ENCODE data around the gene IQGAP2. TPM values are rescaled to one million over a fixed set of nuclear protein-coding genes. Genes with fewer than 3 reads are reported as not detected.
"Not testable (repeated sequence)": the region's sequence is repeated elsewhere in the genome, so short reads cannot be mapped to it uniquely, and the experiment has no call there.

IQGAP2 gene
- total and polyA plus RNA-seq, 8 donors, result 15.6 to 29.1 (median 17.1) TPM

GRCh38 chr5:76736679-76737556 lies 333.8 kb downstream of the IQGAP2 start:
- intact Hi-C loops (cut with DNase I), result no loop called here

GRCh38 chr5:76737846-76738245 lies 334.8 kb downstream of the IQGAP2 start:
- no peaks in the 10 kb centered on the region for H3K36me3 ChIP-seq
- no peak for DNase-seq
- no peak for TF ChIP-seq CTCF (IDR thresholded peaks at IDR 0.05)
- H3K27me3 ChIP-seq, result no peaks in the 10 kb centered on the region
- peak overlapping the region in 1 of 2 donors; percentile 9 for H3K27ac ChIP-seq
- no peaks in the 10 kb centered on the region for H3K9me3 ChIP-seq
- H3K4me3 ChIP-seq, result no peak overlapping the region
- intact Hi-C loops (cut with DNase I), result no loop called here
- H3K4me1 ChIP-seq, result peaks cover 0 to 20% of the 10 kb centered on the region in 2 donors
- ATAC-seq, result no peak

More at GRCh38 chr5:76736679-76737556, 333.8 kb downstream of the IQGAP2 start:
- no peaks in the 10 kb centered on the region for H3K27me3 ChIP-seq
- no peak for TF ChIP-seq CTCF (IDR thresholded peaks at IDR 0.05)
- ATAC-seq (no peak), DNase-seq (no peak)
- H3K27ac ChIP-seq, result no peak overlapping the region
- no peaks in the 10 kb centered on the region for H3K9me3 ChIP-seq
- no peak overlapping the region for H3K4me3 ChIP-seq
- no peaks in the 10 kb centered on the region for H3K36me3 ChIP-seq
- peaks cover 0 to 20% of the 10 kb centered on the region in 2 donors for H3K4me1 ChIP-seq

GRCh38 chr5:76741506-76741905 lies 338.4 kb downstream of the IQGAP2 start:
- intact Hi-C loops (cut with DNase I); H3K4me3 ChIP-seq; DNase-seq; H3K27ac ChIP-seq; H3K9me3 ChIP-seq; H3K36me3 ChIP-seq; H3K27me3 ChIP-seq; ATAC-seq: not testable (repeated sequence)
- H3K4me1 ChIP-seq, result peaks cover 0 to 20% of the 10 kb centered on the region in 2 donors

GRCh38 chr5:76742583-76742982 lies 339.5 kb downstream of the IQGAP2 start:
- Histone ChIP-seq H3K27me3 (no peaks in the 10 kb centered on the region), H3K27ac (no peak overlapping the region), H3K36me3 (no peaks in the 10 kb centered on the region), H3K4me3 (no peak overlapping the region), H3K9me3 (no peaks in the 10 kb centered on the region), H3K4me1 (peaks cover 0 to 11% of the 10 kb centered on the region in 2 donors)
- ATAC-seq (no peak), DNase-seq (no peak)
- intact Hi-C loops (cut with DNase I), result no loop called here
- TF ChIP-seq CTCF (IDR thresholded peaks at IDR 0.05), result no peak

GRCh38 chr5:76744632-76745031 lies 341.5 kb downstream of the IQGAP2 start:
- Histone ChIP-seq H3K4me3 (no peak overlapping the region), H3K27me3 (no peaks in the 10 kb centered on the region), H3K9me3 (no peaks in the 10 kb centered on the region), H3K4me1 (no peaks in the 10 kb centered on the region), H3K27ac (no peak overlapping the region), H3K36me3 (no peaks in the 10 kb centered on the region)
- TF ChIP-seq CTCF (IDR thresholded peaks at IDR 0.05), result no peak
- intact Hi-C loops (cut with DNase I), result no loop called here
- ATAC-seq (no peak), DNase-seq (no peak)

All from left lung (tissue), 10 donors.